GM12878 (cell line): ENCODE measurements around the gene SPPL2B. TPM values are rescaled to one million over a fixed set of nuclear protein-coding genes. Genes with fewer than 3 reads are reported as not detected.

Experiments used
- ATAC-seq: fragments of 200-7000 bp; cut with Tn5 transposase; 3 replicates; pipeline ENCODE4 v1.9.1; 2020; ENCODE audit warnings: mild to moderate bottlenecking, moderate library complexity
- BruUV-seq: library from RNA; stranded (reverse); fragments of 400-500 nt; replicated peaks from 2 replicates; lab custom pipeline; 2021; lab: Mats Ljungman, UMichigan
- CTCF ChIA-PET: fragments of 300-600 bp; sonication (Branson Sonifier 250); formaldehyde crosslinking; extraction: SDS; loops from one replicate; lab custom pipeline; 2021; ENCODE audit warnings: inconsistent platforms; lab: Yijun Ruan, JAX
- POLR2A ChIA-PET: fragments of 350-600 bp; formaldehyde crosslinking; extraction: SDS; loops from one replicate; lab custom pipeline; 2021; ENCODE audit warnings: inconsistent platforms; lab: Charles Lee
- RAD21 ChIA-PET: fragments of 300-600 bp; sonication (Branson Sonifier 250); formaldehyde crosslinking; loops from one replicate; lab custom pipeline; 2023; ENCODE audit warnings: antibody characterized with exemption; ENCODE audit not compliant: unreplicated experiment; lab: Charles Lee
- SMC1A ChIA-PET: fragments of 300-600 bp; sonication (Branson Sonifier 250); formaldehyde crosslinking; loops from one replicate; lab custom pipeline; 2023; ENCODE audit not compliant: unreplicated experiment, uncharacterized antibody; lab: Charles Lee
- DNase-seq: peaks from one replicate; pipeline ENCODE4 v3.0.0-alpha.2; 2011; ENCODE audit warnings: low read depth, low spot score
- FAIRE-seq: peaks from 3 replicates; lab custom pipeline; 2011; peaks lifted over from hg19 to GRCh38; lab: Jason Lieb, UNC
- H2AFZ ChIP-seq: 2 replicates; pipeline ENCODE4 v1.6.0; 2011; ENCODE audit warnings: low read depth, low read length, control low read depth; ENCODE audit not compliant: control insufficient read depth
- H3K27ac ChIP-seq: 2 replicates; pipeline ENCODE4 v1.5.1; 2011; ENCODE audit warnings: control low read depth; ENCODE audit not compliant: control insufficient read depth, insufficient read depth
- H3K27me3 ChIP-seq, 2 experiments: replicated peaks in 1 of 2; 2 replicates each; pipeline versions ENCODE4 v1.6.0 to v1.6.1; 2011; ENCODE audit warnings: low read length in 1 of 2; ENCODE audit not compliant: control insufficient read depth in 2 of 2, insufficient read depth in 2 of 2
- H3K36me3 ChIP-seq, 2 experiments: 2 replicates each; pipeline ENCODE4 v1.5.1; 2011; ENCODE audit warnings: low read length in 1 of 2; ENCODE audit not compliant: control insufficient read depth in 2 of 2, insufficient read depth in 2 of 2
- H3K4me1 ChIP-seq: 2 replicates; pipeline ENCODE4 v1.6.1; 2011; ENCODE audit warnings: mild to moderate bottlenecking, low read length, moderate library complexity, mixed read lengths; ENCODE audit not compliant: control insufficient read depth, insufficient read depth
- H3K4me2 ChIP-seq: 2 replicates; pipeline ENCODE4 v1.6.0; 2011; ENCODE audit warnings: control low read depth; ENCODE audit not compliant: control insufficient read depth, insufficient read depth
- H3K4me3 ChIP-seq: fragments of 200-600 bp; sonication (generic); 2 replicates; pipeline ENCODE4 v1.5.1; 2016
- H3K79me2 ChIP-seq: 2 replicates; pipeline ENCODE4 v1.6.0; 2011; ENCODE audit warnings: low read length; ENCODE audit not compliant: control insufficient read depth, insufficient read depth
- H3K9ac ChIP-seq: 2 replicates; pipeline ENCODE4 v1.8.0; 2011; ENCODE audit warnings: low read length, control low read depth, mixed read lengths; ENCODE audit not compliant: control insufficient read depth, insufficient read depth
- H3K9me3 ChIP-seq: replicated peaks from 3 replicates; pipeline ENCODE4 v1.5.1; 2011; ENCODE audit warnings: mild to moderate bottlenecking, low read length; ENCODE audit not compliant: control insufficient read depth, insufficient read depth
- H4K20me1 ChIP-seq: 2 replicates; pipeline ENCODE4 v1.6.0; 2011; ENCODE audit not compliant: control insufficient read depth, insufficient read depth
- ASH2L ChIP-seq: fragments of 300-600, 200-600 bp; sonication (generic); IDR thresholded peaks from 2 replicates; pipeline ENCODE4 v1.6.1; 2017; ENCODE audit warnings: low read depth, mild to moderate bottlenecking, borderline replicate concordance
- E2F4 ChIP-seq: IDR thresholded peaks from 2 replicates; pipeline ENCODE4 v1.6.1; 2012; ENCODE audit warnings: low read depth, low read length, improper control_type of control experiment
- FOXK2 ChIP-seq: fragments of 450-650 bp; IDR thresholded peaks from 2 replicates; pipeline ENCODE4 v1.6.1; 2017; ENCODE audit warnings: mild to moderate bottlenecking, moderate library complexity
- IRF5 ChIP-seq: fragments of 450-650 bp; IDR thresholded peaks from 2 replicates; pipeline ENCODE4 v1.6.1; 2017; ENCODE audit warnings: borderline replicate concordance
- PRDM15 ChIP-seq: fragments of 450-650 bp; formaldehyde crosslinking; IDR thresholded peaks from 2 replicates; pipeline ENCODE4 v1.4.0; 2020; ENCODE audit warnings: mild to moderate bottlenecking, moderate library complexity
- SIN3A ChIP-seq: IDR thresholded peaks from 2 replicates; pipeline ENCODE4 v1.6.1; 2012; ENCODE audit warnings: low read depth, low read length, improper control_type of control experiment
- ZBTB4 ChIP-seq: fragments of 450-650 bp; formaldehyde crosslinking; IDR thresholded peaks from 2 replicates; pipeline ENCODE4 v1.4.0; 2022; ENCODE audit warnings: mild to moderate bottlenecking, moderate library complexity
- WGBS: methylation state at CpG from one replicate; pipeline ENCODE4 v1.1.6; 2016; ENCODE audit warnings: low lambda C conversion rate; ENCODE audit not compliant: insufficient replicate concordance, insufficient coverage; ENCODE audit errors: missing lambda C conversion rate; 5-methylcytosine and 5-hydroxymethylcytosine counted together
- in situ Hi-C: fragments of 300-500 bp; cut with MboI; formaldehyde crosslinking; loops from 9 replicates; pipeline ENCODE4 v1.14.3; 2018; ENCODE audit warnings: mixed read lengths
- intact Hi-C: fragments of 100-400 bp; cut with micrococcal nuclease; formaldehyde crosslinking; loops from one replicate; pipeline ENCODE4 v1.14.2; 2022; ENCODE audit not compliant: unreplicated experiment
- polyA plus RNA-seq, 11 experiments: library from polyadenylated mRNA; depleted of rRNA in 4 of 11; unstranded in 6 of 11; stranded (reverse) in 5 of 11; fragments of >200 nt; fragmentation: Nextera tagmentation in 4 of 11; fragmentation: Illumina TruSeq in 1 of 11; extraction: Ambion mirVana in 4 of 11; extraction: Trizol in 1 of 11; gene quantifications; 1 replicate in 1 of 11; 2 replicates in 10 of 11; pipeline versions ENCODE4 v1.2.1 to v1.2.3, GENCODE V29; 2011 to 2016; ENCODE audit warnings: inconsistent platforms in 2 of 11, missing spikeins in 2 of 11, low read depth in 1 of 11
- total RNA-seq, 4 experiments: library from RNA; depleted of rRNA in 3 of 4; stranded (reverse); fragments of >200 nt in 3 of 4; fragmentation: Illumina TruSeq in 1 of 4; extraction: Trizol in 1 of 4; gene quantifications; 2 replicates each; pipeline versions ENCODE4 v1.2.1 to v1.2.3, GENCODE V29; 2013 to 2021

The SPPL2B gene
- total and polyA plus RNA-seq, 10 of the 15 experiments (the other 5 are each of a cell fraction or from before 2014, with no cell fraction given): 0.29 to 56.5 (median 18.3) TPM

- TF ChIP-seq ZBTB4 (CRISPR knock-in tag): no peak
- TF ChIP-seq PRDM15 (CRISPR knock-in tag): no peak
- TF ChIP-seq, all 136 proteins: peak for 0
Measured at GRCh38 chr19:2344381-2344870, 15.9 kb downstream of the SPPL2B start (continued).

- no peak for FAIRE-seq
- in situ Hi-C loops: no loop called here
- no peak for ATAC-seq
- no peak overlapping the region for H2AFZ ChIP-seq
- H3K36me3 ChIP-seq: peaks cover 2 to 4% of the 10 kb centered on the region in 2 experiments; a peak in 3 of 4 replicates
- no peak for DNase-seq
- H4K20me1 ChIP-seq: no peaks in the 10 kb centered on the region
- no TSS peak for BruUV-seq
- no peak overlapping the region for H3K4me2 ChIP-seq
- ChIA-PET CTCF (no interaction called here), POLR2A (no interaction called here), RAD21 (no interaction called here), SMC1A (no interaction called here)
- H3K9me3 ChIP-seq: no peaks in the 10 kb centered on the region
- no peak overlapping the region for H3K9ac ChIP-seq
- H3K27me3 ChIP-seq: no peaks in the 10 kb centered on the region
- H3K79me2 ChIP-seq: no peaks in the 10 kb centered on the region
- H3K27ac ChIP-seq: no peak overlapping the region
- H3K4me1 ChIP-seq: no peaks in the 10 kb centered on the region
- H3K4me3 ChIP-seq: no peak overlapping the region
- intact Hi-C loops: no loop called here
- WGBS: 97% methylated on average over 17 of the region's 17 CpGs
- TF ChIP-seq PRDM15 (CRISPR knock-in tag) (no peak), E2F4 (no peak), IRF5 (no peak), SIN3A (no peak), FOXK2 (no peak), ASH2L (no peak)
Measured at GRCh38 chr19:2345076-2345475, 16.6 kb downstream of the SPPL2B start.
